ENCODE results near the gene AREL1.

AREL1 gene

GRCh38 chr14:74635847-74636246 lies 77.0 kb downstream of the AREL1 start:
- no peak for DNase-seq

GRCh38 chr14:74634964-74635363 lies 77.9 kb downstream of the AREL1 start:
- DNase-seq = no peak

DNA sequence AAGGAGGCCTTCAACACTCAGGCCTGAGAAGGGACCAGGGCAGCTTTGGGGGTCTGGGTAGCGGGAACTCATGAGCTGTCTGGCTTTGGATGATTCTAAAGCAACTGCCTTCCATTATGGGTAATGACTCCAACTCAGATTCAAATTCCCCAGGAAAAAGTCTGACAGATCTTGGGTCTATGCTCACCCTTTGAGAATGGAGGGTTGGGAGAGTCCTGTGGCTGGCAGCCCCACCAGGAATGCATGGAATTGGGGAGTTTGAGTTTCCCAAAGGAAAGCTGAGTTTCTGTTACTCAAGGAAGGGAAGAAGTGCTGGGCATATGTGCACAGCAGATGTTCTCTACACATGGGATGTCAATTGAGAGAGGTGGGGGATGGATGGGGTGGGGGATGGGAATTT lies 78.4 kb downstream of the AREL1 start:
- DNase-seq = no peak

DNA sequence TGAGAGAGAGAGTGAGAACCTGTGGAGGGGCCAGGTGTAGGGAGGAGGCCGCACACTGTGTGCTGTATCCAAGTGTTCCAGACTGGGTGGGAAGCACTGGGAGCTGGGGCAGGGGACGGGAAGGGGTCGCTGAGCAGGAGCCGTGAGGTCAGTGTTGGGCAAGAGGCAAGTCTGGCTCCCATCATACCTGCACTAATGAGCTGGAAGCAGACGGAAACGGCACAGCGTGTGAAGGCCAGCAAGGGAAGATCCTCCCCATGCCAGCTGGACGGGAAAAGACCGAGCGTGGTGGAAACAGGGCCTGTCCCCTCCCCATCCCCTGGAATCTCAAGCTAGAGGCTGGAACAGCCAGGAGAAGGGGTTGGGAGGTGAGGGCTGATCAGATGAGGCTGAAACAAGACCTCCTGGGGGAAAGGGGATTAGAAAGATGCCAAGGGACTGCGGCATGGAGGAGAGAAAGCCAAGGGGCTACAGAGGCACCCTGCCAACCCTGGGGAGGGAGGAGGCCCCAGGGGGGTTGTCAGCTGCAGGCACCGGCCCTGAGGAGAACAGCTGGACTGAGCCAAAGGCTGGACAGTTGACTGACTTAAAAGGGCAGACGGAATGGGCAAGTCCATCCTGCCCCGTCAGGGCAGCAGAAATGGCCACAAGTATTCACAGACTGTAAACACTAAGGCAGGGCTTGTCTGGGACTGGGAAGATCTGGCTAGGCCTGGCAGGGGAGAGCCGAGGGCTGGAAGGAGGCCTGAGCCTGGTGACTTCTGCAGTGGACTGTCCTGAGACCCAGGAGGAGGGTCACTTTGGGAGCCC lies 81.8 kb downstream of the AREL1 start:
- DNase-seq = no peak

GRCh38 chr14:74628418-74628817 lies 84.5 kb downstream of the AREL1 start:
- DNase-seq = no peak

- DNase-seq = no peak
These were observed 85.8 kb downstream of the AREL1 start for GRCh38 chr14:74627076-74627475.

- no peak for DNase-seq
These were observed 90.6 kb downstream of the AREL1 start for GRCh38 chr14:74622257-74622656.

DNA sequence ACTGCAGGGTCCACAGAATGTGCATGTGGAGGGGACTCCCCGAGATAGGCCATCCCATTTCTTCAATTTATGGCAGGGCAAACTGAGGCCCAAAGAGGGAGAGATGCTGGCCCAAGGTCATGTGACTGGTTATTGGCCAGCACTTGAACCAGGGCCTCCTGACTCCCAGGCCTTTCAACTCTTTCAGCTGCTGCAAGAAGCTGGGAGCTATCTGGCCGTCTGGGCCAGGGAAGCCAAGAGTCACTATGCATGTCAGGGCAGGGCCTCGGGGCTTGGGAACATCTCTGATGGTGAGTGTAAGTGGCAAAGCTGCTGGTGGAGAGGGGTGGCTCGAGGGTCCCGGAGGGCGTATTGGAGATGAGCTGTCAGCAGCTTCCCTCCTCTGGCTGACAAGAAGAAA lies 91.3 kb downstream of the AREL1 start:
- no peak for DNase-seq

DNA sequence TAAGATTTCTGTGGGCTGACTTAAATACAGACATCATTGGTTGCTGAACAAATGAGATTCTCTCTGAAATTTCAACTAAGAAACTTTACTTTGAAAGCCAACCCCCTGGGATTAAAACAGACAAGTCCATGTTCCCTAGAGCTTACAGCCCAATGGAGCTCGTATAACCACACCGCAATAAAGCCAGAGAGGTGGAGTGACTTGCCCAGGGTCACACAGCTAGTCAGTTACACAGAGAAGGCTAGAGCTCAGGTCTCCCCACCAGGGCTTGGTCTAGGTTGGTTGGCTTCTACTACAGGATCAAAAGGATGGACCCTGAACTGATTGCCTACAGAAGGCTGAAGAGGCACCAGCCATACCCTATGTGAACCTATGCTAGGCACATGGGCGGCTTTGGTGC lies 92.0 kb downstream of the AREL1 start:
- DNase-seq = no peak

- no peak for DNase-seq
These were observed 92.4 kb downstream of the AREL1 start for GRCh38 chr14:74620497-74620921.

DNA sequence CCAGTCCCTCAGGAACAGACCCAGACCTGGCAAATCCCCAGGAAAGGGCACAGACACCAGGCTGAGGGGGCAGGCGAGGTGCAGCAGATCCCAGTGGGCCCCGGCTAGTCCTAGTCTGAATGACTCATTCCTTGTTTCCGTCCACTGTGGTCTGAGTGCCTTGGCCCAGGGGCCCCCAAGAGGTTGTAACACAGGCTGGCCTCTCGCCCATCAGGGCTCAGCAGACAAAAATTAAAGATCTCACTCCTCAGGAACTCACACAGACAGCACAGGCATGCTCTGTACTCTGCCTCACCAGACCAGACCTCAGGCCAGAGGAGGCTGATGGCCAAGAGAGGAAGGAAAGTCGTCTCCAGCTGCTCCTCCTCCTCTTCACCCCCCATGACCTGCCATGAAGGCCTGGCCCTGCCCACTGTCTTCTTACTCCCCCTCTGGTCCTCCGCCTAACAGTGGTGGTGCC lies 93.2 kb downstream of the AREL1 start:
- DNase-seq = peak; percentile 27

- DNase-seq = no peak
These were observed 94.6 kb downstream of the AREL1 start for GRCh38 chr14:74618078-74618952.

DNA sequence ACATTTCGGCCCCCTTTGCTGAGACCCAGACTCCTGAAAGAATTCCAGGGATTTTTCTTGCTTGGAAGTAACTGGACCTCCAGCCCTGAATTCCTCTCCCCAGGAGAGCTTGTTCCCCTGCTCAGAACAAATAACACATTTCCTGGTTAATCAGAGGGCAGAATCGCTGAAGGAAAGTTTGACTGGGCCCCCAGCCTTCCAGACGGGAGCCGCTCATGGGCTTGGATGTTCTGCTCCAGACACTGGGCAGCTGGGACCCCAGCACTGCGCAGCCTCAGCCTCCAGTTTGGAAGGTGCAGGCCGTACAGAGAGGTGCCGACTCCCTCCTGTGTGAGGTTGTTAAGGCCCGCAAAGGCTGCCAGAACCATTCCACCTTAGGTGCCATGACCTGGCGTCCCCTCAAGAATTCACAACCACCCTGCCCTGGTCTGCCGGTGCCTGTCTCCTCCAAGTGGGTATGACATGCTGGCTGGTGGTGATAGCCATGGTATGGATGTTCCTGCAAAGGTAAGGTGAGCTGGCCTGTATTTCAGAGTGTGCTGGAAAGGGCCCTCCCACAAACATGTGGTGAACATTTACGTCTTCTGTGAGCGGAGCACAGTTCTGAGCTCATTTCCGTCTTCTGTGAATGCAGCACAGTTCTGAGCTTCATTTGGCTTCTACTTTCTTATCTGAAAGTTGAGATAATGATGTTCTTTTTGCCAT lies 95.7 kb downstream of the AREL1 start:
- no peak for DNase-seq

GRCh38 chr14:74616507-74616906 lies 96.4 kb downstream of the AREL1 start:
- no peak for DNase-seq

GRCh38 chr14:74615735-74616134 lies 97.1 kb downstream of the AREL1 start:
- no peak for DNase-seq

DNA sequence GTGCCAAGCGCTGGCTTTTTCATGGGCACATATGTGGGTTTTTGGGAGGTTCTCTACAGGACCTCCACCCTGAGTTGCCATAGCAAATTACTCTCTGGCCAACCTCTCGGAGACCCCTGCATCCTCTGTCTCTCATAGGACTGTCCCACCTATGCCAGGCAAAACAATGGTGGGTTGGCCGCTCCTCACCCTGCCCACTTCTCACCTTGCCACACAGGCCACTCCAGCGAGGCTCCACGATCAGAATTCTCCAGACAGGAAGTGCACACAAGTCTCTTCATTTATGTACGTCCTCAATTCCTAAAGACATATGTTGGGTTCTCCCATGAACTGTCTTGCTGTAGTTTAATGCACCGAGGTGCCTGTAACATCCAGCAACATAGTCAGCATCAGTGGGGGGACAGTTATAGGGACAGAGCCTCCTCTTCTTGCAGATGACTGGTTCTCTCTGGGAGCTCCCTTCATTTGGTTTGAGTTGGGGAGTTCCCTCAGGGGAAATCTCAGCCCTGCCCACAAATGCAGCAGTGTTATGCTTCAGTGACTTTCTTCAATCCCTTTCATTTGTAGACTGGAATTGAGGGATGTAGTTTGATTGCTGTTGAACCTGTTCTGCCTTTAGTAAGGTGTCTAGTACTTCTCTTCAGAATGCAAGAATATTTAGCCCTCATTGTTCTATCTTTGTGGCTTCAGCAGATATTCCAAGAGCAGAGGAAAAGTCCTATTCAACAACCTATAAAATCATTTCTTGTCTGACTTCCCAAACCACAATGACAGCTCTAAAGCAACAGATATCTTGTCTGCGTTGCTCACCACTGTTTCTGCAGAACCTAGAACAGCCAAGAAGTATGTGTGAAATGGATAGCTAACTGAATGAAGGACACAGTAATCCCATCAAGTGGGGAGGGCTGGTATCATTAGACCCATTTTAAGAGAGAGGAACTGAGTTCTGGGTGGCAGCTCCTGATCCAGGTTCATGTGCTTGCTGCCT lies 98.1 kb downstream of the AREL1 start:
- DNase-seq = peak; percentile 33

- DNase-seq = peak; percentile 45
These were observed 99.5 kb downstream of the AREL1 start for GRCh38 chr14:74613211-74613914.

- DNase-seq = peak; percentile 91
These were observed 100.4 kb downstream of the AREL1 start for GRCh38 chr14:74612350-74613021.

- peak; percentile 75 for DNase-seq
These were observed 101.1 kb downstream of the AREL1 start, which contains the start of gene LTBP2 for GRCh38 chr14:74611650-74612349. Gene LTBP2, minus strand, starts transcription at chr14:74612237. Its CDS starts 293 bp downstream, at chr14:74611944.

All from eye (tissue), 1 donor.